ENCODE results near the gene RAB27A.
A peak's percentile ranks its signal among the peaks of the same experiment; 100 is the strongest.
"Not testable (repeated sequence)": the region's sequence is repeated elsewhere in the genome, so short reads cannot be mapped to it uniquely, and the experiment has no call there.

RAB27A gene

DNA sequence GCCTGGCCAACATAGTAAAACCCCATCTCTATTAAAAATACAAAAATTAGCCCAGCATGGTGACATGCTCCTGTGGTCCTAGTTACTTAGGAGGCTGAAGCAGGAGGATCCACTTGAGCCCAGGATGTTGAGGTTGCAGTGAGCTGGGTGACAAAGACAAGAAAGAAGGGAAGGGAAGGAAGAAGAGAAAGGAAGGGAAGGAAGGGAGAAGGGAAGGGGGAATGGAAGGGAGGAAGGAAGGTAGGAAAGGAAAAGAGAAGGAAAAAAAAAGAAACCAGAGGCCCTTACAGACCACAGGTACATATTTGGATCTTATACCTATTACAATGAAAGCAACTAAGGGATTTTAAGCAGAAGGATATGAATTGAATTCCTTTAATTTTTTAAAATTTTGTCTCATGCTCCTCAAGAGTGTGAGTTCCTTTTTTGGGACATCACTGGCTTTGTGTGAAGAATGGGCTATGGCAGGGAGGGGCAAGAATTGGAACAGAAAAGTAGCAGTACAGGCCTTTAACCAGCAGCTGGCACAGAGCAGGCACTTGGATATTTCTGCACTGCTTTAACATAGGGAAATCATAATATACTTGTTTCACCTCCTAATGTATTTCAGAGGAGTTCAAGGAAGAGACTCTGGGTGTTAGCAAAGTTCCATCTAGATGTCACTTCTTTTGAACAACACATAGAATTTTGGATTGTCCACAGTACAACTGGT, 7.9 kb downstream of the RAB27A start:
- DNase-seq (ENCODE audit: low spot score) = no peak

DNA sequence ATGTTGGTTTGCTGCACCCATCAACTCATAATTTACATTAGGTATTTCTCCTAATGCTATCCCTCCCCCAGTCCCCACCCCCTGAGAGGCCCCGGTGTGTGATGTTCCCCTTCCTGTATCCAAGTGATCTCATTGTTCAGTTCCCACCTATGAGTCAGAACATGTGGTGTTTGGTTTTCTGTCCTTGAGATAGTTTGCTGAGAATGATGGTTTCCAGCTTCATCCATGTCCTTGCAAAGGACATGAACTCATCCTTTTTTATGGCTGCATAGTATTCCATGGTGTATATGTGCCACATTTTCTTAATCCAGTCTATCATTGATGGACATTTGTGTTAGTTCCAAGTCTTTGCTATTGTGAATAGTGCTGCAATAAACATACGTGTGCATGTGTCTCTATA, 9.0 kb downstream of the RAB27A start:
- DNase-seq (ENCODE audit: low spot score) = not testable (repeated sequence)

DNA sequence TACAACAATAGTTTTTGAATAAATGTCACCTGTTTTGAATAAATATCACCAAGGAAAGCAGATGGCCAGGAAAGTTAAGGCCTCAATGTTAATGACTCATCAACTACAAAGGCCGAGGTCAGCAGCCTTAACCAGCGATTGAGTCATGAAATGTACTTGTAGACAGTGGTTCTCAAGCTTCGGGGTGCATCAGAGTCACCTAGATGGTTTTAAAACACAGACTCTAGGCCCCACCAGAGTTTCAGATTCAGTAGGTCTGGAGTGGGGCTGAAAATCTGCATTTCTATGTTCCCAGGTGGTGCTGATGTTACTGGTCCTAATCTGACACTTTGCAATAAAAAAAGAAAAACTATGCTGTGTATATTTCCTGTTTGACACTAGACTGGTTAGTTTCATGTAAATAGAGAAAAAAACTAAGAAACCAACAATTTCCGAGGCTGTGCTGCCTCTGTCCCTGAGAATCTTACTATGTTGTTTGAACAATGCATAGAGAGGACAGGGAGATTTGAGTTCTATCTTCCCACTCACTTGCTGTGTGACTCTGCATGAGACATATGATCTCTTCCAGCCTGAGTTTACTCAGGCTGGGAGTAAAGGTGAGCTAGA, 9.8 kb downstream of the RAB27A start:
- DNase-seq (ENCODE audit: low spot score) = no peak

DNA sequence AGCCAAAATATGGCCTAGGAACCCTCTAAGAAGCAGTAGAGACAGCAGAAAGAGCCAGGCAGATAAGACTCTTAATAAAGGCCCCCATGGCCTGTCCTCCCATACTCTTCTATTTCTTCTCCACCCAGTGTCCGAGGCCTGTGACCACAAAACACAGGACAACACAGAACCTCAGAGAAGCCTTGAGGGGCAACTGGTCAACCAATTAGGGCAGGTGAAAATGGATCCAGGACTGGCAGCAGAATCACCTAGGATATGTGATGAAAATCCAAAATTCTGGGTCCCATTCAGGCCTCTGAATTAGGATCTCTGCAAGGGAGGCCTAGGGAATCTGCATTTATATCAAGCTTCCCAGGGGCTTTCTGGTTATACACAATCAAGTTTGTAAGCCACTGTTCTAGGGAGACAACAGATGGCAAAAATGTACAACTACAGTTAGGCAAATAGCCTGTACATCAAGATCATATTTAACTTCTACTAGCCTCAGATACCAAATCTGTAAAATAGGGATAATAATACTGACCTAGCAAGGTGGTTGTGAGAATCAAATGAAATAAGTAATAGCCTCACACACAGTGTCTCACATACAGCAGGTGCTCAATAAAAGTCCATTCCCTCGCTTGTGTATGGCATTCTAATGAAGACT, 10.4 kb downstream of the RAB27A start:
- no peak for DNase-seq (ENCODE audit: low spot score)

DNA sequence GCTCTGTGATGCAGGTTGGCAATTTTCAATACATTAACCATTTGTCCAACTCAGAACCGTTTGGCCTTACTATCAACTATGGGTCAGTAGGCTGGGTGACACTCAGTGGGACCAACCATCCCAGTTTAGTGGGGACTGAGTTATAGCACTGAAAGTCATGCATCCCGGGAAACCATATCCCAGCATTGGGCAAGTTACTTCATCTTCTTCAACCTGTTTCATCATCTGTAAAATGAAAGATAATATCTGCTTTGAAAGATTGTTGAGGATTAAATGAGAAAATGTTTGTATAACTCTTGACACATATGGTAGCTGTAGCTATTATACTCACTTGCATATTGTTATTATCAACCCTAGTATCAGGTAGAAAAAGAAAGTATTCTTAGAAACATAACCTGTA, 11.9 kb downstream of the RAB27A start:
- no peak for DNase-seq (ENCODE audit: low spot score)

DNA sequence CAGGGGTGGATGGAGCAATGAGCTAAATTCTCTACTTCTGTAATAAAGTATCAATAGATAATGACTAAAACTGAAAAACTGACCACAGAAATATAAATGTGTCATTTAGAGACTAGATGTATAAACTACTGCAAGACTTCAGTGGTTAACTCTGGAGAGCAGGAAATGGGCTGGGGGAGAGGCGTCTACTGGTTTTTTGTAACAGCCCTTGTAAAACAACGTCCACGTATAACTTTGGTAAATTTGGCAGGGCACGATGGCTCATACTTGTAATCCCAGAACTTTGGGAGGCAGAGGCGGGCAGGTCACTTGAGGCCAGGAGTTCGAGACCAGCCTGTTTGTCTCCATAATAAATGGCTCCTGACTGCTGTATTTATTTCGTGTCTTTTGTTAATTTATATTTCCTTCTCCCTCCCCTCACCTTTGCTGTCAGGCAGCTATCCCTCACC, 12.5 kb downstream of the RAB27A start:
- DNase-seq (ENCODE audit: low spot score) = no peak

DNA sequence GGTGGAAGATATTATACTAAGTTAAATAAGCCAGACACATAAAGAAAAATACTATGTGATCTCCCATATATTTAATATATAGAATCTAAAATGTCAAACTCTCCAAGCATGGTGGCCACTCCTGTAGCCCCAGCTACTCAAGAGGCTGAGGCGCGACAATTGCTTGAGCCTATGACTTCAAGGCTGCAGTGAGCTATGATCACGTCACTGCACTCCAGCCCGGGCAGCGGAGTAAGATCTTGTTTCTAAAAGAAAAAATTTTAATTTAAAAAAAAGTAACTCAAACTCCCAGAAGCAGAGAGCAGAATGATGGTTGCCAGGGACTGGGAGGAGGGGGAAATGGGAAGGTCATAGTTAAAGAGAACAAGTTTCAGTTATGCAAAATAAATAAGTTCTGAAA, 13.3 kb downstream of the RAB27A start:
- no peak for DNase-seq (ENCODE audit: low spot score)

DNA sequence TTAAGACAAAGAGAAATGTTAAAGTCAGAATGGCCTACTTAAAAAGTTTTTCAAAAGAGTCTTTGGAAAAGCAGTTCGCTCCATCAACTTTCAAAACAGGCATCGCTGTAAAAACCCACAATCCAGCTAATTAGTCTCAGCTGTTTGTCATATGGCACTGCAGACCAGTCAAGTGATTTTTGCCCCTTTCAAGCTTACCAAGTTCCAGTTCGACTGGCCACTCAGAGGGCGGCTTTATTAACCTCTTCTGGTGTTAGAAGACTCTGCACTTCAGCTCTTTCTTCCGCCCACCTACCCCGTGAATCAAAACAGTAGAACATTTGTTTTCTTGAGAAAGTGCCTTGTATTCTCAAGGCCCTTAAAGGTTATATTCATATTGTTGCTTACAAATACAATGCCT, 19.3 kb downstream of the RAB27A start:
- no peak for DNase-seq (ENCODE audit: low spot score)

DNA sequence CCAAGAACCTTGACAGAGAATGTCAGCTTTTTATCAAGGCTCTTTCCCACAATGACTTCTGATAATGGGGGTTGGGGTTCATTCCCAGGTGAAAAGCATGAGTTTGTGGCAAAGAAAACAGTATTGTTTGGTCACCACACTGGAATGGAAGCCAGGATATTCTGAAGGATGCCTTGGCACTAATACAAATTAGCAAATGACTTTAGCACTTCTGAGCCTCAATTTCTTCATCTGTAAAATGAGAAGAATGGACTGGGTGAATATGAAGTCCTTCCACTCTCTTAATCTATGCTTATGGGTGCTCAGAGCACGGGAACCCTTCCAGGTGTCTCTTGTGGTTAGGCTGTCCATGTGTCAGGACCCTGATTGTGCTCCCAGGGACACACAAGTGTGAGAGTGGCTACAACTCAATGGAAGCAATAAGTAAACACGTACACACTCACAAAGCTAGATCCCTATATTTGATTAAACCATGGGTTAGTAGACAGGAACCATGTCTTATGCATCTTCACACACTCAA, 21.4 kb downstream of the RAB27A start:
- DNase-seq (ENCODE audit: low spot score) = no peak

DNA sequence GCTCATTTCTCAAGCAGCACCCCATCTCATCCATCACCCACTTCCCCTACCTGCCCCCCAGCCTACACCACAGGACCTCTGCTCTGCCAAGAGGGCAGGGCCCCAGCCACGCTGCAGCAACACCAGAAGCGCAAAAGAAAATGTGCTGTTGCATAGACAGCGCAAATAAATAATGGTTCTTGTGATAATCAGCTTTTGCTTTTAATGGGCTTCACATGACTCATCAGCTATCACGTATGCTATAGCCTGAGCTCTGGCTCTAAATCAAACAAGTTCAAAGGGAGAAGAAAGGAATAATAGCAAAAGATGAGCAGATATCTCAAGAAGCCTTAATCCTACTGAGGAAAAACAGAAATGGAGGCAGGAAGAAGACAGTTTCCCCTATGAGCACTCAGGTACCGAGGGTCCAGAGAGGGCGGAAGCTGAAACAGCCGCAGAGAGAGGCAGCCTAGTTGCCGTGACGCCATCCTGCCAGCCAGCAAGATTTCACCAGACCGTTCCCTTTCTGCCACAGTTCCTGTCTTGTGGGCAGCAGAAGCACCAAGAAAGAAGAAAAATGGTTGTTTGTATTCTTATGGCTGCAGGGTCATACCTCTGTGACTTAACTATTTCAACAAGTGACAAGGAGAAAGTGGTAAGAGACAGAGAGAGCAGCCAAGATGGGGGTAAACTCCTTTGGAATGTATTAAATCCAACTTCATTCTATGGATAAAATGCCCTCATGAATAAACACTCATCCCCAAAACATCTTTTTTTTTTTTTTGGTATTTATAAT, 22.0 kb downstream of the RAB27A start:
- peak; percentile 59 for DNase-seq (ENCODE audit: low spot score)

DNA sequence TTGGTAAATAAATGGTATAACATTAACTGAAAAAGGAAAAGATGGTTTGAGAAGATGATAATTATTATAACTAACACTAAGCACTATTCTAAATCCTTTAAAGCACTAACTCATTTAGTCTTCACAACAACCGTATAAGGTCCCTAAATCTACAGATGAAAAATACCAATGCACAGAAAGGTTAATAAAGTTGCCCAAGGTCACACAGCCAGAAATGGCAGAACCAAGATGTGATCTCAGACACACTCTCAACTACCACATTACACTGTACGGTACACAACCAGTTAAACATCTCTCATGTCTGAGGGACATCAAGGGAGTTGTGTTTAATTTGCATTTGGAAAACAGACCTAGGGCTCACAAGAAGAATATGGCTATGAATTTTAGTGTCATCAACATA, 23.1 kb downstream of the RAB27A start:
- DNase-seq (ENCODE audit: low spot score) = no peak

DNA sequence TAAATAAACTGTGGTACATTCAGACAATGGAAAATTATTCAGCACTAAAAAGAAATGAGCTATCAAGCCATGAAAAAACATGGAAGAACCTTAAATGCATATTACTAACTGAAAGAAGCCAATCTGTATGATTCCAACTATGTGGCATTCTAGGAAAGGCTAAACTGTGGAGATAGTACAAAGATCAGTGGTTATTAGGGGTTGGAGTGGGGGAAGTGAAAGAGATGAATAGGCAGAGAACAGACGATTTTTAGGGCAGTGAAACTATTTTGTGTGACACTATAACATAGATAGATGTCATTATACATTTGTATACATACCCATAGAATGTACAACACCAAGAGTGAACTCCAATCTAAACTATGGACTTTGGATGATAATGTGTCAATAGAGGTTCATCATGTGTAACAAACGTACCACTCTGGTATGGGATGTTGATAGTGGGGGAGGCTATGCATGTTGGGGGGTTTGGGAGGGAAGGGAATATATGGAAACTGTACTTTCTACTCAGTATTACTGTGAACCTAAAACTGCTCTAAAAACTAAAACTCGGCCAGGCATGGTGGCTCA, 29.0 kb downstream of the RAB27A start:
- no peak for DNase-seq (ENCODE audit: low spot score)

DNA sequence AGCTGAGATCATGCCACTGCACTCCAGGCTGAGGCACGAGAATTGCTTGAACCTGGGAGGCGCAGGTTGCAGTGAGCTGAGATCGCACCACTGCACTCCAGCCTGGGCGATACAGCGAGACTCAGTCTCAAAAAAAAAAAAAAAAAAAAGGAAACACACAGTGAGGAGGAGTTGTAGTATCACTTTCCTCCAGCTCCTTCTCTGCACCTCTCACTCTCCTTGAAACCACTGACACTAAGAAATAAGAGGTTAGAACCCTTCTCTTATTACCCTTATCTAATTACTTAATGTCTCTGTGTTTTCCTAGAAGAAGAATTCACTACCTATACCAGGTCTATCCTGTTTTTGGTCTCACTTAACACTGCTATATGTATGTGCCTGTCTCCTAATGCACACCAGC, 31.7 kb downstream of the RAB27A start:
- no peak for DNase-seq (ENCODE audit: low spot score)

DNA sequence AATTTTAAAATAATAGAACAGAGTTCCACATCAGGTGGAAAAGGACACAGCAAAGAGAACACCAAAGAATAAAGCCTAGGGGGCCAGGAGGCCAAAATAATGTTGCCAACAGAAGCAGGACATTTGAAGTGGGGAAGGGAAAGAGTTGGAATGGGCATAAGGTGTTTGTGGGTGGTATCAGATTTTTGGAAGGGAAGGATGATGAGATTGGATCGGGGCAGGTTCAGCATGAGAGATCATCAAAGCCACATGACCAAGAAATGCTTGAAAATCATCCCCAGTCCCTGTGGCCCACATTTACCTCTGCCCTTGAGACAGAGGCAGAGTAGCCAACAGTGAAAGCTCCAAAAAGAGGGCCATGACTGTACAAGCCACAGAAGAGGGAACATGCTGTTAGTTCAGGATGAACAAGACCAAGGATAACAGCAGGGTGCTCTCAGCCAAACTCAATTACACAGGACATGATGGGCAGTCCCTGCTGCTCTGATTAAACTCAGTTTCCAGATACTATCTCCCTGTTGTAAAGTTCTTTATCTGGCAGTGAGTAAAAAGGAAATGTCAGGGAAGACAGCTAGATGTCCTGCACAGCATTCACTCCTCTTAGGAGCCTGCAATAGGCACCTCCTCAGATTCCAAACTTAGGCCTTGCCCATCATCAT, 32.5 kb downstream of the RAB27A start:
- no peak for DNase-seq (ENCODE audit: low spot score)

DNA sequence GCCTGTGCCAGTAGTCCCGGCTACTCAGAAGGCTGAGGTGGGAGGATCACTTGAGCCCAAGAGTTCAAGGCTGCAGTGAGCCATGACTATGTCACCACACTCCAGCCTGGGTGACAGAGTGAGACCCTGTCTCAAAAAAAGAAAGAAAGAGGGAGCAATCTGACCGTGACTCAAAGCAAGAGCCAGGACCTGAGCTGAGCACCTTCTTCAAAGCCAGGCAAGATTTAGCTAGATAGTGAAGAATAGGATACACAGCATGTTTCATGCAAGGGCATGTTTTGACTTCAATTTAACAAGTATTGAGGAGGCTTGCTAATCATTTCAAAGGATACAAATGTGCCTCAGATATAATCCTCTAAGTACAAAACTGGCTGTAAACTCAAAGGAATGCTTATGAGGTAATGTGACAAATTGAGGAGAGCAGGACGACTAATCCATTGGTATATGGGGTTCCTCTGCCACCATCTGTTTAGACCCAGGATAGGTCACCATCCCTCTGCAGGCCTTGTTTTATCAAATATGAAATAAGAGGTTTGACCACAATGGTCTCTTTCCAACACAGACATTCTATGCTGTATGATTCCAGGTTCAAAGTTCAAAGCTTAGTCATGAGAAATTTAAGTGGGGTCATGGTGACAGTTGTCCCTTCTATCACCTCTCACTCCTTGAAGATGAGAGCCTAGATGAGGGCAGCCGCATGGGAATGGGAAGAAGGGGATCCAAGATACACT, 33.2 kb downstream of the RAB27A start:
- DNase-seq (ENCODE audit: low spot score) = no peak

DNA sequence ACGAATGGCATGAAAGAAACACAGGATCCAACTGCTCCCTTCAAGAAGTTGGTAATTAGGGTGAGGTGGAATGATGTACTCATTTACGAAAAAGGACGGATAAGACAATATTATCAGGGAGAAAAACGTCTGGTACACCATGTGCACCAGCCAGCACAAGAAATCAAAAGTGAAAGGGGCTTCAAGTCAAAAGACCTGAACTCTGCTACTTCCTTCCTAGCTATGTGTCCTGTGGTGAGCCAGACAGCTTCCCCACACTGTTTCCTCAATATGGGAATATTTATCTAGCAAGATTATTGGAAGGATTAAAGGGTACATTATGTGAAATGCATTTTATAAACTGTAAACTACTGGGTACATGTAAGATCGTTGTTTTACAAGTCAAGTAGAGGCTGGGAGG, 33.9 kb downstream of the RAB27A start:
- DNase-seq (ENCODE audit: low spot score) = no peak

DNA sequence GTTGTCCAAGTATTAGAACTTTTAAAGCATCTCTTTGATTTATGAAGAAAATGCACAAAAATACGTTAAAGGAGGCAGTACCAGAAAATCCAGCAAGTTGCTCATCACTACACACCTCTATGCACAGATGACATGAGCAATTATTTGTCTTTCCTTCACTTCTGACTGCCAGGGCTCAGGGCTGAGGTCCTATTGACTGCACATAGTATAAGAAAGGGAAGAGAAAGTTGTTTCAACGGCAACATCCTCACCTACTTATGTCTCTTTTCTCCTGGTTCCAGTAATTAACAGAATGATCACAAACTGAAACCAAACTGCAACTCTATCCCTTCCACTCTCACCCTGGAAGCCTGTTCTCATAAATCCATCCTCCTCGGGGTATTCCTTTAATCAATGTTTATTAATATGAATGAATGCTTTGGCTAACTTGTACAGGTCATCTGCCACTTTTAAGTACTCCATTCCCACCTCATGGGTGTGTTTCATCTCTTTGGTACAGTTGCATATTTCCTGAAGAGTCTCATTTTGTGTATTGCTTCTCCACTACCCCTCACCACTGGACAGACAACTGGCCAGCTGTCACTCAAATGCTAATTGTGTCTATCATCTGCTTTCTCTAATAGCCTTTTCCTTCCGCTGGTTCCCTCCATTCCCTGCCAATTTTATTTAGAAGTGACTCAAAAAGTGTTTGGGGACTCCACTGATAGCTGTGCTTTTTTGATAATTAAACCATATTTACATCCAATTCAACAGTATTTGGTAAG, 34.5 kb downstream of the RAB27A start:
- DNase-seq (ENCODE audit: low spot score) = peak; percentile 23

DNA sequence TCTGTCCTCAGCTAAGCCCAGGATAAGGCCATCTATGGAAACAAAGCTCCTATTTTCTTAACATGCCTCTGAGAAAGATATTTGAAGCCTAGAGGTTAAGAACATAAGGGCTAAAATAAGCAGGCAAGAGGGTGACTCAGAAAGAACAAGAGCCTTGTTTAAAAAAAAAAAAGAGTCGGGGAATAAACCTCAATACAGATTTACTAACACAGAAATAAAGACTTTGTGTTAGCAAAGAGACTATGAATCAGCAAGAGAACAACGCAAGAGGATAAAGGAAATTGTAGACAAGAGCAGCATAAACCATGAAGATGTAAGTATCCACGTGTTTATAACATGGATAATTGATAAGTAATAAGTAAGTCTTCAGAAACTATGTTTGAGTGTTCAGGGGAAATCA, 36.0 kb downstream of the RAB27A start:
- no peak for DNase-seq (ENCODE audit: low spot score)

DNA sequence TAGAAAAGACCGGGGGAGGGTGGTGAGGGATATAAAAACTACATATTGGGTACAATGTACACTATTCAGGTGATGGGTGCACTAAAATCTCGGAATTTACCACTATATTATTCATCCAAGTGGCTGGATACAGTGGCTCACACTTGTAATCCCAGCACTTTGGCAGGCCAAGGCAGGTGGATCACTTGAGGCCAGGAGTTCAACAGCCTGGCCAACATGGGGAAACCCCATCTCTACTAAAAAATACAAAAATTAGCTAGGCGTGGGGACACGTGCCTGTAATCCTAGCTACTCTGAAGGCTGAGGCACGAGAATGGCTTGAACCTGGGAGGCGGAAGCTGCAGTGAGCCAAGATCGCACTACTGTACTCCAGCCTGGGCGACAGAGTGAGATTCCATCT, 37.4 kb downstream of the RAB27A start:
- not testable (repeated sequence) for DNase-seq (ENCODE audit: low spot score)

DNA sequence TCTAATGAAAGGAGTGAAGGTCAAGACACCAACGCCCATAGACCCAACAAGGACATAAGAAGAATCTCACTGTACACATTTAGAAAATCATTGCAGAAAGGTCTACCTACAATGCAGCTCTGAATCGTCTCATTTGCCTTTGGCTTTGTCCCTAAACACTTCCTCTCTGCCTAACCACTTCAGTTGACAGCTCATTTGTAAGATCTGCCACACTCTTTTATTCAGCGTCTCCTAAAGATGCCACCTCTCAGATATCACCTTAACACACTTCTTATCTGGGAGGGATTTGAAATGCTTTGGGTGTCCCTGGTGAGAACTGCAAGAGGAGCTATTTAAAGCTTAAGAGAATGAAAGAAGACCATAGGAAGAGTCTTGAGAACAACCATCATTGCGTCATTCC, 38.7 kb downstream of the RAB27A start:
- DNase-seq (ENCODE audit: low spot score) = no peak
